Upper lobe of left lung (tissue), 6 donors: ENCODE measurements around the gene CHST14. TPM values are rescaled to one million over a fixed set of nuclear protein-coding genes. Genes with fewer than 3 reads are reported as not detected.

Experiments
- ATAC-seq, 2 donors: fragments of 200-7000 bp; cut with Tn5 transposase; one replicate each; pipeline ENCODE4 v1.9.1; 2022; ENCODE audit warnings: mild to moderate bottlenecking in 2 of 2, moderate library complexity in 2 of 2; ENCODE audit not compliant: low FRiP score in 2 of 2
- DNase-seq, 2 donors: peaks; one replicate each; pipeline ENCODE4 v3.0.0-alpha.2; 2019 to 2020
- H3K27ac ChIP-seq, 4 donors: fragments of 200-600 bp; sonication (generic); one replicate each; pipeline ENCODE4 v1.5.1; 2016 to 2019
- H3K27me3 ChIP-seq, 4 donors: fragments of 200-600 bp; sonication (generic); one replicate each; pipeline ENCODE4 v1.5.1; 2017 to 2019
- H3K36me3 ChIP-seq, 4 donors: fragments of 200-600 bp; sonication (generic); one replicate each; pipeline ENCODE4 v1.5.1; 2016 to 2019
- H3K4me1 ChIP-seq, 4 donors: fragments of 200-600 bp; sonication (generic); one replicate each; pipeline ENCODE4 v1.5.1; 2018 to 2019
- H3K4me3 ChIP-seq, 4 donors: fragments of 200-600 bp; sonication (generic); one replicate each; pipeline ENCODE4 v1.5.1; 2017 to 2019; ENCODE audit warnings: mild to moderate bottlenecking in 2 of 4, moderate library complexity in 1 of 4
- H3K9me3 ChIP-seq, 4 donors: fragments of 200-600 bp; sonication (generic); one replicate each; pipeline ENCODE4 v1.5.1; 2018 to 2019
- CTCF ChIP-seq, 6 experiments: fragments of 450-650 bp in 4 of 6; fragments of 200-600 bp in 2 of 6; sonication (generic) in 2 of 6; IDR thresholded peaks; one replicate each; pipeline ENCODE4 v1.5.1; 2016 to 2019; ENCODE audit warnings: antibody characterized with exemption in 6 of 6
- EP300 ChIP-seq, 4 donors: sonication (generic); formaldehyde crosslinking; IDR thresholded peaks; one replicate each; pipeline ENCODE4 v1.5.1; 2017; ENCODE audit warnings: antibody characterized with exemption in 4 of 4, control low read depth in 2 of 4
- POLR2A ChIP-seq, 4 donors: fragments of 450-650 bp; IDR thresholded peaks; one replicate each; pipeline ENCODE4 v1.5.1; 2016 to 2017; ENCODE audit warnings: antibody characterized with exemption in 4 of 4, mild to moderate bottlenecking in 2 of 4
- POLR2AphosphoS5 ChIP-seq, 2 donors: sonication (generic); formaldehyde crosslinking; IDR thresholded peaks; one replicate each; pipeline ENCODE4 v1.5.1; 2017; ENCODE audit warnings: antibody characterized with exemption in 2 of 2
- WGBS, 2 donors: methylation state at CpG; one replicate each; pipeline ENCODE4 v1.1.5; 2017 to 2018; 5-methylcytosine and 5-hydroxymethylcytosine counted together
- total RNA-seq, 6 donors: library from RNA; depleted of rRNA in 4 of 6; stranded (reverse); fragments of >200 nt in 4 of 6; gene quantifications; one replicate each; pipeline versions ENCODE4 v1.1.0 to v1.2.1, GENCODE V29; 2016 to 2021
- donor health status: DM: no; HTN: no; CAD: no; lungs with moderate emphysema.
- donor health status: DM: no; HTN: yes; CAD: no; lungs with severe emphysema.

CHST14 gene
- total RNA-seq, 6 donors from 2014 or later = 3.1 to 20.6 (median 14.6) TPM

GRCh38 chr15:40498891-40499290 lies 28.1 kb downstream of the CHST14 start:
- no peak for ATAC-seq

GRCh38 chr15:40499931-40500330 lies 29.1 kb downstream of the CHST14 start:
- no peaks in the 10 kb centered on the region for H3K27me3 ChIP-seq
- TF ChIP-seq POLR2AphosphoS5 (IDR thresholded peaks at IDR 0.05) (no peak), CTCF (IDR thresholded peaks at IDR 0.05) (no peak), POLR2A (IDR thresholded peaks at IDR 0.05) (no peak), EP300 (IDR thresholded peaks at IDR 0.05) (no peak)
- no peak overlapping the region for H3K4me3 ChIP-seq
- no peaks in the 10 kb centered on the region for H3K36me3 ChIP-seq
- WGBS, 2 donors = 82 to 99% methylated on average over 4 of the region's 4 CpGs
- ATAC-seq = no peak
- H3K27ac ChIP-seq = no peak overlapping the region
- H3K4me1 ChIP-seq = no peaks in the 10 kb centered on the region
- no peaks in the 10 kb centered on the region for H3K9me3 ChIP-seq
- DNase-seq = no peak

More at GRCh38 chr15:40498891-40499290, 28.1 kb downstream of the CHST14 start:
- H3K4me1 ChIP-seq = no peaks in the 10 kb centered on the region
- H3K4me3 ChIP-seq = no peak overlapping the region
- no peak overlapping the region for H3K27ac ChIP-seq
- no peaks in the 10 kb centered on the region for H3K36me3 ChIP-seq
- WGBS, 2 donors = 74% methylated on average over 4 of the region's 4 CpGs
- TF ChIP-seq POLR2AphosphoS5 (IDR thresholded peaks at IDR 0.05) = no peak
- TF ChIP-seq EP300 (IDR thresholded peaks at IDR 0.05) = no peak
- TF ChIP-seq POLR2A (IDR thresholded peaks at IDR 0.05) = no peak
- no peak for TF ChIP-seq CTCF (IDR thresholded peaks at IDR 0.05)
- no peaks in the 10 kb centered on the region for H3K9me3 ChIP-seq
- no peaks in the 10 kb centered on the region for H3K27me3 ChIP-seq
- DNase-seq = no peak

GRCh38 chr15:40500568-40501330 lies 30.0 kb downstream of the CHST14 start:
- 83 to 87% methylated on average over 4 of the region's 4 CpGs for WGBS, 2 donors
- H3K27me3 ChIP-seq = no peaks in the 10 kb centered on the region
- no peaks in the 10 kb centered on the region for H3K36me3 ChIP-seq
- DNase-seq (no peak), ATAC-seq (no peak)
- no peak overlapping the region for H3K4me3 ChIP-seq
- H3K4me1 ChIP-seq = no peaks in the 10 kb centered on the region
- H3K9me3 ChIP-seq = no peaks in the 10 kb centered on the region
- H3K27ac ChIP-seq = no peak overlapping the region
- no peak for TF ChIP-seq CTCF (IDR thresholded peaks at IDR 0.05)
- TF ChIP-seq POLR2A (IDR thresholded peaks at IDR 0.05) = no peak
- TF ChIP-seq EP300 (IDR thresholded peaks at IDR 0.05) = no peak
- no peak for TF ChIP-seq POLR2AphosphoS5 (IDR thresholded peaks at IDR 0.05)

- H3K27me3 ChIP-seq = no peaks in the 10 kb centered on the region
- H3K9me3 ChIP-seq = no peaks in the 10 kb centered on the region
- H3K4me1 ChIP-seq = peaks cover 0 to under 1% (median 0%) of the 10 kb centered on the region in 4 donors
- H3K36me3 ChIP-seq = no peaks in the 10 kb centered on the region
- no peak overlapping the region for H3K27ac ChIP-seq
- no peak for ATAC-seq
- H3K4me3 ChIP-seq = no peak overlapping the region
- no peak for DNase-seq
- 82 to 86% methylated on average over 6 of the region's 6 CpGs for WGBS, 2 donors
- TF ChIP-seq POLR2A (IDR thresholded peaks at IDR 0.05) (no peak), CTCF (IDR thresholded peaks at IDR 0.05) (no peak), EP300 (IDR thresholded peaks at IDR 0.05) (no peak), POLR2AphosphoS5 (IDR thresholded peaks at IDR 0.05) (no peak)
Measured at GRCh38 chr15:40501487-40501886, 30.7 kb downstream of the CHST14 start.
